ENCODE measurements around the gene SERTAD2. TPM values are rescaled to one million over a fixed set of nuclear protein-coding genes. Genes with fewer than 3 reads are reported as not detected.
A peak's percentile ranks its signal among the peaks of the same experiment; 100 is the strongest.

Gene SERTAD2
- total and polyA plus RNA-seq, 2 experiments from 2014 or later: 6.2 to 6.4 TPM

DNA sequence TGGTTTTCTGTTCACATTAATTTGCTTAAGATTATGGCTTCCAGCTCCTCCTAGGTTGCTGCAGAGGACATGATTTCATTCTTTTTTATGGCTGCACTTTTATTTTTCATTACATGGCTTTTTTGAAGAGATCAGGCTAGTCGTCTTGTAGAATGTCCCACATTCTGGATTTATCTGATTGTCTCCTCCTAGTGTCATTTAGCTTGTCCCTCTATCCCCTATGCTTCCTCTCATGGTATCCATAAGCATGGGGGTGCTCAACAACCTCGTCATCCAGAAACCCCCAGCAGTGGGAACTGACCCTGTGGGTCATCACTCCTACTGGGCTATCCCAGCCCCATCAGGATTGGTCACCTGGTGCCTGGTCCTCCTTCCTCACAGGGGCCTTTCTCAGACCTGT is 49.6 kb downstream of the SERTAD2 start:
- Mint-ChIP-seq H3K27me3 (ENCODE audit: insufficient read depth, low read depth, poor library complexity) (peaks cover 22% of the 10 kb centered on the region), H3K4me3 (no peak overlapping the region), H3K27ac (no peak overlapping the region), H3K9me3 (peaks cover 7% of the 10 kb centered on the region; the same call in 2 of the 3 replicates), H3K36me3 (ENCODE audit: low read depth) (no peaks in the 10 kb centered on the region; the same call in 2 of the 3 replicates), H3K4me1 (peaks cover 4% of the 10 kb centered on the region; the same call in 2 of the 3 replicates)
- no peaks in the 10 kb centered on the region for H3K4me1 ChIP-seq (ENCODE audit: insufficient read depth)
- H3K4me2 ChIP-seq: no peak overlapping the region
- H3K27ac ChIP-seq (ENCODE audit: low read depth): no peak overlapping the region
- no peak for ATAC-seq
- H3F3A ChIP-seq (replicated peaks; ENCODE audit: low read depth): no peaks in the 10 kb centered on the region
- no peaks in the 10 kb centered on the region for H3K79me2 ChIP-seq (replicated peaks; ENCODE audit: insufficient read depth)
- H4K20me1 ChIP-seq (replicated peaks; ENCODE audit: insufficient read depth): no peaks in the 10 kb centered on the region
- no peaks in the 10 kb centered on the region for H3K9me2 ChIP-seq (ENCODE audit: insufficient read depth)
- no peaks in the 10 kb centered on the region for H3K36me3 ChIP-seq (ENCODE audit: insufficient read depth)
- no peak for DNase-seq (ENCODE audit: low spot score)
- peaks cover 12% of the 10 kb centered on the region; the same call in 1 of the 2 replicates for H3K27me3 ChIP-seq (ENCODE audit: insufficient read depth)
- no peak overlapping the region for H3K4me3 ChIP-seq
- H2AFZ ChIP-seq: no peak overlapping the region
- TF ChIP-seq ZNF114 (CRISPR knock-in tag; IDR thresholded peaks at IDR 0.05): no peak

DNA sequence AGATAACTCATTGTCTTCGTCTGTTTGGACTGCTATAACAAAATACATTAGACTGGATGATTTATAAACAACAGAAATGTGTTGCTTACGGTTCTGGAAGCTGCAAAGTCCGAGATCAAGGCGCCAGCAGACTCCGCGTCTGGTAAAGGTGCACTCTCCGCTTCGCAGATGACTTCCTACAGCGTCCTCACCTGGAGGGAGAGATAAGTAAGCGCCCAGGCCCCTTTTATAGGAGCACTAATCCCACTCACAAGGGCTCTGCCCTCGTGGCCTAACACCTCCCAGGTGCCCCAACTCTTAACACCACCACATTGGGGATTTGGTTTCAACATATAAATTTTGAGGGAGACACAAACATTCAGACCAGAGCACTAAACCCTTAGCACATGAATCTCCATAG is 51.3 kb downstream of the SERTAD2 start:
- no peaks in the 10 kb centered on the region for H3K4me1 ChIP-seq (ENCODE audit: insufficient read depth)
- H3K36me3 Mint-ChIP-seq (ENCODE audit: low read depth): no peaks in the 10 kb centered on the region; the same call in 2 of the 3 replicates
- H3K27ac ChIP-seq (ENCODE audit: low read depth): no peak overlapping the region
- no peak overlapping the region for H3K4me2 ChIP-seq
- ATAC-seq: no peak
- no peaks in the 10 kb centered on the region for H3F3A ChIP-seq (replicated peaks; ENCODE audit: low read depth)
- no peaks in the 10 kb centered on the region for H3K79me2 ChIP-seq (replicated peaks; ENCODE audit: insufficient read depth)
- H3K27me3 ChIP-seq (ENCODE audit: insufficient read depth): no peaks in the 10 kb centered on the region
- H3K4me3 Mint-ChIP-seq: no peak overlapping the region
- H3K9me3 Mint-ChIP-seq: peaks cover 7% of the 10 kb centered on the region; the same call in 2 of the 3 replicates
- no peak overlapping the region for H2AFZ ChIP-seq
- H3K27me3 Mint-ChIP-seq (ENCODE audit: insufficient read depth, low read depth, poor library complexity): peaks cover 9% of the 10 kb centered on the region
- no peaks in the 10 kb centered on the region for H4K20me1 ChIP-seq (replicated peaks; ENCODE audit: insufficient read depth)
- no peaks in the 10 kb centered on the region for H3K9me2 ChIP-seq (ENCODE audit: insufficient read depth)
- no peak overlapping the region for H3K27ac Mint-ChIP-seq
- TF ChIP-seq POLR2AphosphoS5 (IDR thresholded peaks at IDR 0.05; ENCODE audit: low read depth): no peak
- TF ChIP-seq, protein P1, sequence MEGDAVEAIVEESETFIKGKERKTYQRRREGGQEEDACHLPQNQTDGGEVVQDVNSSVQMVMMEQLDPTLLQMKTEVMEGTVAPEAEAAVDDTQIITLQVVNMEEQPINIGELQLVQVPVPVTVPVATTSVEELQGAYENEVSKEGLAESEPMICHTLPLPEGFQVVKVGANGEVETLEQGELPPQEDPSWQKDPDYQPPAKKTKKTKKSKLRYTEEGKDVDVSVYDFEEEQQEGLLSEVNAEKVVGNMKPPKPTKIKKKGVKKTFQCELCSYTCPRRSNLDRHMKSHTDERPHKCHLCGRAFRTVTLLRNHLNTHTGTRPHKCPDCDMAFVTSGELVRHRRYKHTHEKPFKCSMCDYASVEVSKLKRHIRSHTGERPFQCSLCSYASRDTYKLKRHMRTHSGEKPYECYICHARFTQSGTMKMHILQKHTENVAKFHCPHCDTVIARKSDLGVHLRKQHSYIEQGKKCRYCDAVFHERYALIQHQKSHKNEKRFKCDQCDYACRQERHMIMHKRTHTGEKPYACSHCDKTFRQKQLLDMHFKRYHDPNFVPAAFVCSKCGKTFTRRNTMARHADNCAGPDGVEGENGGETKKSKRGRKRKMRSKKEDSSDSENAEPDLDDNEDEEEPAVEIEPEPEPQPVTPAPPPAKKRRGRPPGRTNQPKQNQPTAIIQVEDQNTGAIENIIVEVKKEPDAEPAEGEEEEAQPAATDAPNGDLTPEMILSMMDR (conservative IDR thresholded peaks at IDR 0.05; ENCODE audit: low read depth in 2 of 2): peak in 1 of 2 experiments; percentile 23; a peak in 1 of 4 replicates
- H3K4me3 ChIP-seq: no peak overlapping the region
- H3K4me1 Mint-ChIP-seq: peaks cover 4% of the 10 kb centered on the region; the same call in 2 of the 3 replicates
- DNase-seq (ENCODE audit: low spot score): no peak
- H3K36me3 ChIP-seq (ENCODE audit: insufficient read depth): no peaks in the 10 kb centered on the region

DNA sequence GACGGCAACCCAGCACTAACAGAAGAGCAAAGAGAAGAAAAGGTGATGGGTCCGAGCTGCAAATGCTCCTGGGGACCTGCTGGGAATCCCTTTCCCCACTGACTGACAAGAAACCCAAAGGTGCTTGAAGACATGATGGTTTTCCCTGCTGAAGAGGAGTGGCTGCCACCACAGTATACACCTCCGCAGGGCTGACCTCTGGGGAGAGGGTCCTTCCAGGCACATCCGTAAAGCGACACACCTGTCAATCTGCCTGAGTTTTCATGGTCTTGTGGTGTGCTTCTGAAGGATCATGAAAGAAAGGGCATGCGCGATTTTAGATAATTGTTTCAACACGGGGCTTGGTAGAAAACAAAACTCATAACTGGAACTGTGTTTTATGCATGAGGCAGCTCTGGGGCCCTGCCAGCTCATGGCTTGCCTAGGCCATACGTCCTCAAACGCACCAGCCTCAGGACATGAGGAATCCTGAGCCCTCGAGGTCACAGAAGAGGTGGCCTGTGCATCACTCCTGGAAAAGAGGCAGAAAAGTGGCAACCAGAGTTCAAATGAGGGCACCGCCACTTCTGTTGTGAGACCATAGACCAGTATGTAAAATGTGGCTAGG is 51.8 kb downstream of the SERTAD2 start:
- H3K4me1 ChIP-seq (ENCODE audit: insufficient read depth): no peaks in the 10 kb centered on the region
- ATAC-seq (no peak), DNase-seq (ENCODE audit: low spot score) (no peak)
- Mint-ChIP-seq H3K27ac (no peak overlapping the region), H3K36me3 (ENCODE audit: low read depth) (no peaks in the 10 kb centered on the region; the same call in 2 of the 3 replicates), H3K9me3 (peaks cover 7% of the 10 kb centered on the region; the same call in 2 of the 3 replicates), H3K4me3 (no peak overlapping the region), H3K4me1 (peaks cover 4% of the 10 kb centered on the region; the same call in 1 of the 3 replicates), H3K27me3 (ENCODE audit: insufficient read depth, low read depth, poor library complexity) (peaks cover 7% of the 10 kb centered on the region)
- no peak for TF ChIP-seq JUNB (IDR thresholded peaks at IDR 0.05; ENCODE audit: unreplicated experiment)
- no peak for TF ChIP-seq EZH2 (IDR thresholded peaks at IDR 0.05; ENCODE audit: low read depth, unreplicated experiment)
- TF ChIP-seq ZNF114 (CRISPR knock-in tag; IDR thresholded peaks at IDR 0.05): no peak
- no peak for TF ChIP-seq POLR2AphosphoS5 (IDR thresholded peaks at IDR 0.05; ENCODE audit: low read depth)
- TF ChIP-seq CREB1 (CRISPR knock-in tag; IDR thresholded peaks at IDR 0.05; ENCODE audit: low read depth): no peak
- no peak for TF ChIP-seq STAT1 (IDR thresholded peaks at IDR 0.05; ENCODE audit: unreplicated experiment)
- TF ChIP-seq, protein P2, sequence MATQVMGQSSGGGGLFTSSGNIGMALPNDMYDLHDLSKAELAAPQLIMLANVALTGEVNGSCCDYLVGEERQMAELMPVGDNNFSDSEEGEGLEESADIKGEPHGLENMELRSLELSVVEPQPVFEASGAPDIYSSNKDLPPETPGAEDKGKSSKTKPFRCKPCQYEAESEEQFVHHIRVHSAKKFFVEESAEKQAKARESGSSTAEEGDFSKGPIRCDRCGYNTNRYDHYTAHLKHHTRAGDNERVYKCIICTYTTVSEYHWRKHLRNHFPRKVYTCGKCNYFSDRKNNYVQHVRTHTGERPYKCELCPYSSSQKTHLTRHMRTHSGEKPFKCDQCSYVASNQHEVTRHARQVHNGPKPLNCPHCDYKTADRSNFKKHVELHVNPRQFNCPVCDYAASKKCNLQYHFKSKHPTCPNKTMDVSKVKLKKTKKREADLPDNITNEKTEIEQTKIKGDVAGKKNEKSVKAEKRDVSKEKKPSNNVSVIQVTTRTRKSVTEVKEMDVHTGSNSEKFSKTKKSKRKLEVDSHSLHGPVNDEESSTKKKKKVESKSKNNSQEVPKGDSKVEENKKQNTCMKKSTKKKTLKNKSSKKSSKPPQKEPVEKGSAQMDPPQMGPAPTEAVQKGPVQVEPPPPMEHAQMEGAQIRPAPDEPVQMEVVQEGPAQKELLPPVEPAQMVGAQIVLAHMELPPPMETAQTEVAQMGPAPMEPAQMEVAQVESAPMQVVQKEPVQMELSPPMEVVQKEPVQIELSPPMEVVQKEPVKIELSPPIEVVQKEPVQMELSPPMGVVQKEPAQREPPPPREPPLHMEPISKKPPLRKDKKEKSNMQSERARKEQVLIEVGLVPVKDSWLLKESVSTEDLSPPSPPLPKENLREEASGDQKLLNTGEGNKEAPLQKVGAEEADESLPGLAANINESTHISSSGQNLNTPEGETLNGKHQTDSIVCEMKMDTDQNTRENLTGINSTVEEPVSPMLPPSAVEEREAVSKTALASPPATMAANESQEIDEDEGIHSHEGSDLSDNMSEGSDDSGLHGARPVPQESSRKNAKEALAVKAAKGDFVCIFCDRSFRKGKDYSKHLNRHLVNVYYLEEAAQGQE (IDR thresholded peaks at IDR 0.05; ENCODE audit: unreplicated experiment): no peak
- no peak for TF ChIP-seq EZH2phosphoT487 (IDR thresholded peaks at IDR 0.05; ENCODE audit: unreplicated experiment)
- no peaks in the 10 kb centered on the region for H3K9me2 ChIP-seq (ENCODE audit: insufficient read depth)
- H3K36me3 ChIP-seq (ENCODE audit: insufficient read depth): no peaks in the 10 kb centered on the region
- H3K79me2 ChIP-seq (replicated peaks; ENCODE audit: insufficient read depth): no peaks in the 10 kb centered on the region
- H3K4me3 ChIP-seq: no peak overlapping the region
- H3K27me3 ChIP-seq (ENCODE audit: insufficient read depth): no peaks in the 10 kb centered on the region
- H3K27ac ChIP-seq (ENCODE audit: low read depth): no peak overlapping the region
- no peak overlapping the region for H2AFZ ChIP-seq
- no peak overlapping the region for H3K4me2 ChIP-seq
- H4K20me1 ChIP-seq (replicated peaks; ENCODE audit: insufficient read depth): no peaks in the 10 kb centered on the region
- no peaks in the 10 kb centered on the region for H3F3A ChIP-seq (replicated peaks; ENCODE audit: low read depth)

Data from GM23338 (cell line).